Superior temporal gyrus (tissue), 1 donor: ENCODE results near the gene STX7.
"Not testable (repeated sequence)": the region's sequence is repeated elsewhere in the genome, so short reads cannot be mapped to it uniquely, and the experiment has no call there.

ENCODE experiments used
- DNase-seq: peaks from one replicate; pipeline ENCODE4 v3.0.0-alpha.2; 2016; ENCODE audit errors: extremely low spot score

The STX7 gene, protein sequence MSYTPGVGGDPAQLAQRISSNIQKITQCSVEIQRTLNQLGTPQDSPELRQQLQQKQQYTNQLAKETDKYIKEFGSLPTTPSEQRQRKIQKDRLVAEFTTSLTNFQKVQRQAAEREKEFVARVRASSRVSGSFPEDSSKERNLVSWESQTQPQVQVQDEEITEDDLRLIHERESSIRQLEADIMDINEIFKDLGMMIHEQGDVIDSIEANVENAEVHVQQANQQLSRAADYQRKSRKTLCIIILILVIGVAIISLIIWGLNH

DNA sequence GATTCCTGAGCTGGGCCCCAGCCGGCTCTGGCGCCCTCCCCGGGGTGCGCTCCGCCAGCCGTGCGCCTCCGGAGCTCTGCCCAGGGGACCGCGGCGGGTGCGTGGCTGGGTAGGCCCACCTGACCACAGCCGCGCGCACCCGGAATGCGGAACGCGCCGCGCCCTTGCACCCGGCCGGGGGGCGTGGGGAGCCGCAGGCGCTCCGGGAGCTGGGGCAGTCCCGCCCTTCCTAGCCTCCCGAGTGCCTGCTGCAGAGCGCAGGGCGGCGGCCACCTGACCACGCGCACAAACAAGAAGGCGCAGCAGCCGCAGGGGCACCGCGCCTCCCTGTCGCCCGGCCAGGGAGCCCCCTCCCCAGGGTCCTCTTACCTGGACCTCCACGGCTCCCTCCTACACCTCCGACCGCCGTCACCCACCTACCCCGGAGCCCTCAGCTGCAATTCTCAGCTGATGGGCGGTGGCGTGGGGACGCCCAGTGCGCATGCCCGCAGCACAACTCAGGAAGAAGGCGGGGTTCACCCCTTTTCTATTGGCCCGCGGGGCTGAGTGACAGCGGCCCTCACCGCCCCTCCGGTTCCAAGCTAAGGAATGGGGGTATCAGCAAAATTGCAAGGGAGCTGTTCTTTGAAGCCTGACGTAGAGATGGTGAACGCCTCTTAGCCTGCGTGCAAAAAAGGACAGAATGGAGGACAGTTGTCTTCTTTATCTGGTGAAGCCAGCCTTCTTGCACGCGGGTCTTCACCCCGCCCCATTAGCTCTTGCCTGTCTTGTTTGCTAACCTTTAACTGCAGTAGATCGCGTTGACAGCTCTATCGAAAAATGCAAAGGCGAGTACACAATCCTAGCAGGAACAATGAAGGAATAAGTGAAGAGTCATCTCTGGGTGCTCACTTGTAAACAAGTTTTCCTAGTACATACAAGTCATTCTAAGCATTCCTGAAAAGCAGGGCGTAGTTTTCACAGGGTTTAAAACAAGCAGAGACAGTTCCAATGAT lies at the start of gene STX7:
Gene STX7, minus strand, starts transcription at position 479 of the 995 bp plus-strand sequence. CDS start 9,586 bp downstream, outside the sequence.
- peak; percentile 98 for DNase-seq

DNA sequence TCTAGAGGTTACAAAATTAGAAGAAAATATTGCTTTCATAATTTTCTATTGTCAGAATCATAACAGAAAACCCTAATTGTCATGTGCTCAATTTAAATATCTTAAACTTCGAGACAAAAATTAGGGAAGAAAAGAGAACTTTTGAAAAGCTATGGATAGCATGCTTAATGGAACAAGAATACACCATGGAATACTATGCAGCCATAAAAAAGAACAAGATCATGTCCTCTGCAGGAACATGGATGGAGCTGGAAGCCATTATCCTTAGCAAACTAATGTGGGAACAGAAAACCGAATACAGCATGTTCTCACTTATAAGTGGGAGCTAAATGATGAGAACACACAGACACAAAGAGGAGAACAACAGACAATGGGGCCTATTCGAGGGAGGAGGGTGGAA lies 47.2 kb upstream of the STX7 start:
- DNase-seq, result not testable (repeated sequence)

DNA sequence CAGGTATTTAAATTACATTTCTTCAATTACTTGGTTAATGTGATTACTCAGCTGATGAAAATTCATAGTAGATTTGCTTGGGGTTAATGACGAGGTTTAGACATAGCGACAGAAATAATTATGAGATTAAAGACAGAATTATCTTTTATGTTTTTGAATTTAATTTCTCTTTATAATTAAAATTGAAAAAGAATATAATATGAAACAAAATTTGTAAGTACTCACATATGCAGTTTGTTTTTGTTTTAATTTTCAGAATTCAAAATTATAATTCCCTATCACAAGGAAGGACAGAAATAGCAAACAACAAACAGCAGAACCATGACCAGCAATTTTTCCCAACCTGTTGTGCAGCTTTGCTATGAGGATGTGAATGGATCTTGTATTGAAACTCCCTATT lies 39.5 kb upstream of the STX7 start, which contains the start of gene TAAR8:
Gene TAAR8, plus strand, starts transcription at position 301 of the 400 bp plus-strand sequence. Its CDS starts 21 bp downstream, at position 322.
- no peak for DNase-seq

DNA sequence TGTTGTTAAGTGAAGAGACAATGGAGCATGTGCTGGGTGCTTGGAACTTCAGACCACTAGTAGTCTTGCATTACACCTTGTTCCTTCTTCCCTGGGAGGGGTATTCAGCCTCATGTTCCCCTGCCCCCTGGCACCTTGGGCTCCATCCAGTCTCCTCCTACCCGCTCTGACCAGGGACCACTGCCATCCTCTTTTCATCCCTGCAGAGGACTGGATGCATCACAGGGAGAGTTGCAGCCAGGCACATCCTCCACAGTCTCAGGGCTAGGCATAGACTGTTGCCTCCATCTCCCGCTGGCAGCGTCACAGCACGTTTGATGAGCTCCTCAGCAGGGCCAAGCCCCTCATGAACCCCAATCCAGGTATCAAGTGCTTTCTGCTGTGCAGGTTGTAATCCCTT lies 38.3 kb upstream of the STX7 start:
- DNase-seq, result no peak

DNA sequence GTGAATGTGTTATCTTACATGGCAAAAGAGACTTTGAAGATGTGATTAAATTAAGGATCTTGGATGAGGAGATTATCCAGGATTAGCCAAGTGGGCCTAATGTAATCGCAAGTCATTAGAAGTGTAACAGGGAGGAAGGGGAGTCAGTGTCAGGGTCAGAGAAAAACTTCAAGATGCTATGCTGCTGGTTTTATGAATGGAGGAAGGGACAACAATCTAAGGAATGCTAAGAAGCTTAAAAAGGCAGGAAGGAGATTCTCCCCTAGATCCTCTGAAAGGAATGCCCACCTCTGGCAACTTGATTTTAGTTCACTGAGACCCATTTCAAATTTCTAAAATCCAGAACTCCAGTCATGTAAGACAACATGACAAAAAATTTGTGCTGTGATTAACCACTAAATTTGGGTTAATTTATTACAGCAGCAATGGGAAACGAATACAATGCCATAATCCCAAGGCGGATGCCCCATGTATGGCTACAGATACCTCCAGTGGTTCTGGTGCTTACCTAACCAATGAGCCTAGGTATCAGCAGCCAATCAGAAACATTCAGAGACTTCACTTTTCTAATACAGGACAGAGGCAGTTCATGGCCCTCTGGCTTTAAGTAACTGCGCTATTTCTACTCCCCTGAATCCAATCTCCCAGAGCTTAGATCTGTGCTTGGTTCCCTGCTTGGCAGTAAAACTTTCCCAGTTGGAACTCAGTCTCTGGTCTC lies 36.0 kb upstream of the STX7 start:
- DNase-seq, result no peak

DNA sequence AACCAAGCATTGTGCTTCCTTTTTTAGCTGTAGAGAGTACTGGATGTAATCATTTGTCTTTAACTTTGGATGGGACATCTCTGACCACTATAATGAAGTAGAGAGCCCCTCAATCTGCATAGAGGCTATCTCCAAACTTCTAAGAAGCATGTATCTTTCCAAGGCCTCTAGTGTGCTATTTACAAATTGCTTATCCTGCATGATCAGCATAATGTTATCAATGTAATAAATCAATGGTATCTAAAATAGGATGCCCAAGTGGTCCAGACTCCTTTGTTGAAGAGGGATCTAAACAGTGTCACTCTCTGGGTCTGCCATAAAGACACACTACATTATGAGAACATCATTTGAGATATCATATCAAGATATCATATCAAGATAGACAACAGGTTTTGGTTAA lies 31.9 kb upstream of the STX7 start:
- no peak for DNase-seq

DNA sequence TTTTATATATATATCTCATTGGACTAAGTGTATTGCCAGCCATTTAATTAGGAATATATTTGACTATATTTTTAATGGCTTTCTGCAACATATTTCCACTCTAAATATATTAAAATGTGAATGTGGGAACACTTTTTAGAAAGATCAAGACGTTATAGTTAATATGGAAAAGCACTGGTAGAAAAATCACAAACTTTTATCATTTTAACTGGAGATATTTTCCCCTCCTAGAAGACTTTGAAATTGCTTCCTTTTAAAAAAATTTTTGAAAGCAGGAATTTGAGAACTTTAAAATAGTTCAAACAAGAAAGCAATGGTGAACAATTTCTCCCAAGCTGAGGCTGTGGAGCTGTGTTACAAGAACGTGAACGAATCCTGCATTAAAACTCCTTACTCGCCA lies 25.1 kb upstream of the STX7 start, which contains the start of gene TAAR9:
Gene TAAR9, plus strand, starts transcription at position 301 of the 400 bp plus-strand sequence. Its CDS starts 13 bp downstream, at position 314.
- no peak for DNase-seq

DNA sequence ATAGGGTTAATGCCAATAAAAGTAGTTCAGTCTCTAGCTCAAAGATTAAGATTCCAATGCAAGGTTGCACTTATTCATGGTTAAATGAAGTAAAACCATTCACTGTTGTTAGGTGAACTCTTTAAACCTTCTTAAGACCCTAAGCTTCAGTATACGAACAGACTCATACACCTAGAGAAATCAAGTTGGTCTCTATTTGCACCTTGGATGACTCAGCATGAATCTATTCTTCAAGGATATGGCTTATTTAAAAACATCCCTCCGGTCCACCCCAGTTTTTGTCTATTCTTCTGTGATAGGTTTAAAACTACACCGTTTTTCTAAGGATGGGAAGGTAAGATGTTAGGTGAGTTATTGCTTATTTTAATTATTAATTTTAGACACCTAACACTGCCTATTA lies 24.2 kb upstream of the STX7 start:
- no peak for DNase-seq

DNA sequence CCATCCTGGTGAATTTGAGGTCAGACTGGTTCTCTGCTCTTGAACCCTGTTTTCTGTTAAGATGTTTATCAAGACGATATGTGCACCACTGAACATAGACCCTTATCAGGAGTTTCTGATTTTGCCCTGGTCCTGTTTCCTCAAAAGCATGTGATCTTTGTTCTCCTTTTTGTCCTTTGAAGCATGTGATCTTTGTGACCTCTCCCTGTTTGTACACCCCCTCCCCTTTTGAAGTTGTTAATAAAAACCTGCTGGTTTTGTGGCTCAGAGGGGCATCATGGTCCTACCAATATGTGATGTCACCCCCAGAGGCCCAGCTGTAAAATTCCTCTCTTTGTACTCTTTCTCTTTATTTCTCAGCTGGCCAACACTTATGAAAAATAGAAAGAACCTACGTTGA lies 21.6 kb upstream of the STX7 start:
- not testable (repeated sequence) for DNase-seq

DNA sequence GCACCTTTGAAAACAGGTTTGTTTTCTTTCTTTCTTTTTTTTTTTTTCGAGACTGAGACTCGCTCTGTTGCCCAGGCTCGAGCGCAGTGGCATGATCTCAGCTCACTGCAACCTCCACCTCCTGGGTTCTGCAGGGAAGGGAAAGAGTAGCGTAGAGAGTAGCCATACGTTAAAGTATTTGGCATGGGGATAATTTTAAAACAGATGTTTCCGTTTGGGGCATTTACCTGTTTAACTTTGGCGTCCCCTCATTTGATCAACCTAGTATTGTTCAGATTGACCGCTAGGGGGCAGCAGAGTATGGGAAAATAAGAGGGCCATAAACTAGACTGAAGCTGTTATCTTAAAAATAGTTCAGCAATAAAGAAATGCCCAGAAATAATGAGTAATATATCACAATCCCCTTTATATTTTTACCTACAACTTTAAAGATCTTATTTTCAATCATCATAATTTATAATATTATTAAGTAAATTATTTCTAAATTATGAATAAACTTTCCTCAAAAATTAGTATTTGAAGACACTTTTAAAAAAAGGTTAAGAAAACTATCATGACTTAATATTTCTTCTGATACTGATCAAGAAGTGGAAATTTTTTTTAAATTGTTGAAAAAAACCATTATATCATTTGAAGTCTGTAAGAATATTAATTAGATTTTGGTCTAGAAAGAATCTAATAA lies 17.5 kb upstream of the STX7 start:
- DNase-seq, result peak; percentile 94

DNA sequence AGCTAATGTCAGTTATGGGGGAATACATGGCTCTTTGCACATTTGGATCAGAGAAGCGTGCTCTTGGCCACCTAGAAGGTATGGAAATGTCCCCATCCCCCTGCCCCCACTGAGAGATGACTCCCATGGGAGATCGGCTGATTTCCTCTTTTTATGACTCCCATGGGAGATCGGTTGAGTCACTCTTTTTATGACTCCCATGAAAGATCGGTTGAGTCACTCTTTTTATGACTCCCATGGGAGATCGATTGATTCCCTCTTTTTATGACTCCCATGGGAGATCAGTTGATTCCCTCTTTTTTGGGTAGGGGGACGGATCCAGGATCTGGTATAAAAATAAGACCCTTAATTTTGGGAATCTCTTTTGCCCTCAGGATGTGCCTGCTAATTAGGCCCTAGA lies 14.9 kb upstream of the STX7 start:
- DNase-seq, result no peak

DNA sequence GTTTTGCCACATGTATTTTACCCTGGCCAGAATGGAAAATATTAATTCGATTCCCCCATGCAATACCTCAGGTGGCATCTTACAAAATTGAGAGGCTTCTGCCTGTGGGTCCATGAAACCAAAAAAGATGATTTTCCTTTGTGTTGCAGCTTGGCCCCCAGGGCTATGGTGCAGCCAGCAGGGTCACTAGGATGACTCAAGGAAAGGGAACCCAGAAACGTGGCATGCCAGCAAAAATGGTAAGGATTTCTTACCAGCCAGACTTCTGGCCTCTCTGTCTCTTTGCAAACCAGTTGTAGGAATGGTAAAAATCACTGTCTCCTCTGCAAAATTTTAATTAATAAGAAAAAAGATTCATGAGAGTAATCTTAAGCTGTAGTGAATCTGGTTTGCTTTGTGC lies 13.5 kb upstream of the STX7 start:
- no peak for DNase-seq

DNA sequence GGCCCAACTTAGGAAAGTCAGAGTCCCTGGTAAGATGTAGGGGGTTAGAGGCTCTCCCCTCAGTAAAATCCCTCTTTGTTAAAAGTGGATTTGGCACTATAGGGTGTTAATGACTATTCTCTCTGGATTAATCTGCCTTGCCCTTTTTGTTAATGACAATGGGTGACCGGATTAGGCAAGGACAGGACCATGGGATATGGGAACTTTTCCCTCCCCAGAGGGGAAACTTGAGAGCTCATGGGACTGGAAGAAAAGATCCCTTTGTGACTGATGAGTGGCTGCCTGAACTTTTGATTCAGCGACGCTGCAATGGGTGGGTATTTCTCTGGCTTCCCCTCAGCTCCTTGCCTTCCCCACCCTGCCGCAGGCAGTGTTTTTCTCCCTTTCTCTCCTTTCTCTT lies 12.9 kb upstream of the STX7 start:
- DNase-seq, result no peak

DNA sequence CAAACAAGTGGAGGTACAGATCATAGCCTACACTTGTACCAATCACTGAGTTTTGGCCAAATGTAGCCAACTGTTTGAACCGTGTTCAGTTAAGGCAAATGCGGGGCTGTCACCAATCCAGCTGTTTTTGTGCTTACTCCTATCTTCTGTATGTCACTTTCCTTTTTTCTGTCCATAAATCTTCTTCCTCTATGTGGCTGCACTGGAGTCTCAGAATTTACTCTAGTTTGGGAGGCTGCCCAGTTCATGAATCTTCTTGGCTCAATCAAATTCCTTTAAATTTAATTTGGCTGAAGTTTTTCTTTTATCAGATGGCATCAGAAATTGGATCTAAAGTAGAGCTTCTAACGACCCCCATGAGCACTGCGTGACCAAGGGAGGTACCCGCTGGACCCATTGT lies 11.7 kb upstream of the STX7 start:
- no peak for DNase-seq

DNA sequence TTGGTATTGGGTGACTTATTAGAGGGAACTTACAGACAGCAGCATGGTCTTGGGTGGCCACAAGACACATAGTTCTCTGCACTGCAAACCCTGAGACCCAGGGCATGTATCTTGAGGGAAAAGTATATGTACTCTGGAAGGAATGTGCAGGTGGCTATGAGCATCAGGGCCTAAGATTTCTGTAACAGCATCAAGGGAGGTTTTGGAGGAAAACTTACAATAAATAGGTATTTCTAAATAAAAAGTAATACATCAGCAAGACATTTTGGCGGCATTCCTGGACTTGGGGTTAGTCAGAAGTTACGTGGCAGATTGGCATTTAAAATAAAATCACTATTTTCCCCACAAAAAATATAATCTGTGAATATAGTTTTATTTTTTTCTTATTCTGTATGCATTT lies 8.0 kb upstream of the STX7 start:
- no peak for DNase-seq

DNA sequence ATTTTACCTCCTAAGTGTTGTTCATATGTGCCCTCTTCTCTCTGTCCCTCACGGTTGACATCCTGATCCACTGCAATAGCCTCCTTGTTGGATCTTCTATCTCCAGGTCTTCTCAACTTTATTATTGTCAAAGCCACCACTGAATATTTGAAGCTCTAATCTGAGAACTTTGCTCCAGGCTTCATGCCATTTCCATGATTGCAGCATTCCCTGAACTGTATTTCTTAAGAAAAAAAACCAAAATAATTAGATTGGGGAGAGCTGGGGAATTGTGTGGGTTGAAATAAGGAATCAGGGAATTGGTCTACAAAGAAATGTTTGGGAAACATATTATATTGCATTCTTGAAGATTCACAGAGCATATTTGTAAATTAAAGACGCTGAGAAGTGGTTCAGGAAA lies 2.5 kb upstream of the STX7 start:
- no peak for DNase-seq

DNA sequence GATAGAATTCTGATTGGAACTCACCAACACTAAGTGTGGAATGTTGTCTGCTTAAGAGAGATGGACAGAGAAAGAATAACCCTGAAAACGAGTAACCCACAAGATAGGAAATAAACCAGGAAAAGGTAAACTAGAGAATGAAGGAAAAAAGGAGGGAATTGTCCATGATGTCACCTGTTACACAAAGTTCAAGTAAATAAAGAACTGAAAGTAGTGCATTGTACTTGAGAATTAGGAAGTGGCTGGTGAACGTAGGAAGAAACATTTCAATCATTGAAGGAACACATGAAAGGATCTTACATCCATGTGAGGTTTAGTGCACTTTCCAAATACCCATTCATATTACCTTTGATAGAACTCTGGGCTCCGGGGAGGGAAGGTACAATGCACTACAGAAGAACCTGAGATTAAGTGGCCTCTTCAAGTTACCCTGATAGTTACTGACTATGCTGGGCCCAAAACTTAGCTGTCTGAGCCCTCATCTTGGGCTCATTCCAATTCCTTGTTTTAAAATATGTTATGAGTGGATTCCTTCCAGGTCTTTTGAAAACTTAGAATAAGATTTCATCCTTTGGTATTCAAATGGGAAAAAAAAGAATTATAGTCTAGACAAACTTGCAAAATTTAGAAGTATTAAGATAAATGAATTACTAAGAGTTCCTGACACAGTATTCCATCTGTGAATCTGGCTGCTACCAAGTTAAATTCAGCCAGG lies 1.1 kb upstream of the STX7 start:
- peak; percentile 58 for DNase-seq

DNA sequence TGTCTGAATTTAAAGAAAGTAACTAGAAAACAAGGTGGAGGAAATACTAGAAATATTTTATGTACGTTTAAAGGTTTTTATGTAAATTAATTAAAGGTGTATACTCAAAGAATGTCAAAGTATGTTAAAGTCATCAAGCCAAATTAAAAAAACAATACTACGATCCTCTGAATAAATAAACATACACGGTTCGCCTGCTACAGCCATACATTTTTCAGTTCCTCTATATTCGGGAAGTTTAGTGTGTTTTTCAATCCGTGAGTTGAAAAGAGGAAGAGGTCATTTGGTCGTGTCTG lies 626 bp downstream of the STX7 start:
- DNase-seq, result no peak

DNA sequence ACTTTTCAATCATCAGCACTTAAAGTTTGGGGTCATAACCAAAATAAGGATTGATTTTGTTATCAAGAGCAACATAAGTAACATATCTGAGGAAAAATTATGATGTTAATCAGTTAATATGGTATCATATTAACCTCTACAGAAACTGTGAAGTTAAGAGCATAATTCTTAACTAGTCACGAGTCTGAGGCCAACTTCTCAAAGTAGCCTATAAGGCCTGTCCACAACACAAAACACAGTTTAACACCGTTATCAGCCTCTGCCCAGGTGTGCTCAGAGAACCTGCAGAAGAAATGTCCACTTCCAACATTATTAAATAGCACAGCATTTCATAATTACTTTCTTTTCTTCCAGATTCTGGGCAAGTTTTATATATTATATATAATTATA lies 1.1 kb downstream of the STX7 start:
- no peak for DNase-seq

DNA sequence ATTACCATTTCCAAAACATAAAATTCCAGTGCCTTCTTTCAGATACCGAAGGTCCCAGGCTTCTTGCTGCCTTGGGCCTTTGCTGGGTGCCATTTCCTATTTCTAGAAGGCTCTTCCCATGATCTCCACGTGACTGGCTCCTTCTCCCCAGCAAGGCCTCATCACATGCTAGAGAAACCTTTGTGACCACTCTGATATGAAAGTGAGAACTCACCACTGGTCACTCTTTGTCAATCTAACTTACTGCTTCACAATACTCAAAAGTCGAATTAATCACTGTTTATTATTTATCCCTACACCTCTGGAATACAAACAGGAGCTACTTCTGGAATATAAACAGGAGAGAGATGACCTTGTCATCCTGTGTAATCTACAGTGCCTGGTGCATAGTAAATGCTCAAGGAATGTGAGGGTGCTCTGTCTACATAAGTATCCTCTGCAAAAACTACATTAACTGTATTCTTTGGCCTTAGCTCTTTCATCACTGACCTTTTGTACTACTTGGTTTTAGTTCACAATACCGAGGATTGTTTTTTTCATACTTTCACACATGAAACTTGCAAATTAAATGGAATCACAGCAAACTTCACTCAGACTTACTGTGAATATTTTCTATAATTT lies 1.6 kb downstream of the STX7 start:
- no peak for DNase-seq
